ENCODE data around the gene CPED1. TPM values are rescaled to one million over a fixed set of nuclear protein-coding genes. Genes with fewer than 3 reads are reported as not detected.

CPED1 gene
- total RNA-seq, 2 experiments from 2014 or later: not detected

GRCh38 chr7:121084748-121085336 lies 96.3 kb downstream of the CPED1 start:
- BruUV-seq (replicated peaks): no TSS peak
- no peak overlapping the region for H3K27ac ChIP-seq (ENCODE audit: low read depth, low read length, poor library complexity, severe bottlenecking)
- no peak overlapping the region for H2AFZ ChIP-seq (ENCODE audit: low read length)
- no peaks in the 10 kb centered on the region for H3K36me3 ChIP-seq (ENCODE audit: insufficient read depth, low read length)
- no peaks in the 10 kb centered on the region for H3K79me2 ChIP-seq (ENCODE audit: insufficient read depth, low read depth, low read length)
- no peak for DNase-seq (ENCODE audit: low spot score)
- no peak for TF ChIP-seq CTCF (conservative IDR thresholded peaks at IDR 0.05; ENCODE audit: low read length)
- no peak for TF ChIP-seq EZH2phosphoT487 (IDR thresholded peaks at IDR 0.05; ENCODE audit: borderline replicate concordance, low read depth, low read length)
- H4K20me1 ChIP-seq (ENCODE audit: insufficient read depth, low read length): no peaks in the 10 kb centered on the region
- H3K9me2 ChIP-seq (ENCODE audit: insufficient read depth, low read length): no peaks in the 10 kb centered on the region
- intact Hi-C loops (cut with micrococcal nuclease; ENCODE audit: unreplicated experiment): loop anchor here (5.0 kb wide), 1 partner anchor 293 kb away; no protein-coding TSS in a partner anchor
- no peak overlapping the region for H3K4me2 ChIP-seq (ENCODE audit: low read length)
- H3K4me1 ChIP-seq (ENCODE audit: insufficient read depth, low read length, poor library complexity, severe bottlenecking): no peaks in the 10 kb centered on the region
- CTCF ChIA-PET (ENCODE audit: unreplicated experiment): interaction anchor here (0.9 kb wide), 1 partner anchor 11 kb away, joined by 3 read pairs; no protein-coding TSS in a partner anchor
- no peak overlapping the region for H3K4me3 ChIP-seq (ENCODE audit: low read depth, low read length, poor library complexity, severe bottlenecking)
- H3K9me3 ChIP-seq (ENCODE audit: low read length): no peaks in the 10 kb centered on the region
- POLR2A ChIA-PET: interaction anchor here (0.8 kb wide), 1 partner anchor 55 kb away, joined by 3 read pairs; no protein-coding TSS in a partner anchor

- intact Hi-C loops (cut with micrococcal nuclease; ENCODE audit: unreplicated experiment): no loop called here
- Histone ChIP-seq H3K27ac (ENCODE audit: low read depth, low read length, poor library complexity, severe bottlenecking) (no peak overlapping the region), H3K79me2 (ENCODE audit: insufficient read depth, low read depth, low read length) (no peaks in the 10 kb centered on the region), H3K9me2 (ENCODE audit: insufficient read depth, low read length) (no peaks in the 10 kb centered on the region), H3K4me3 (ENCODE audit: low read depth, low read length, poor library complexity, severe bottlenecking) (no peak overlapping the region), H3K4me1 (ENCODE audit: insufficient read depth, low read length, poor library complexity, severe bottlenecking) (no peaks in the 10 kb centered on the region), H3K4me2 (ENCODE audit: low read length) (no peak overlapping the region), H4K20me1 (ENCODE audit: insufficient read depth, low read length) (no peaks in the 10 kb centered on the region), H3K9me3 (ENCODE audit: low read length) (no peaks in the 10 kb centered on the region), H2AFZ (ENCODE audit: low read length) (no peak overlapping the region), H3K36me3 (ENCODE audit: insufficient read depth, low read length) (no peaks in the 10 kb centered on the region)
- no TSS peak for BruUV-seq (replicated peaks)
- TF ChIP-seq EZH2phosphoT487 (IDR thresholded peaks at IDR 0.05; ENCODE audit: borderline replicate concordance, low read depth, low read length) (no peak), CTCF (conservative IDR thresholded peaks at IDR 0.05; ENCODE audit: low read length) (no peak)
- no peak for DNase-seq (ENCODE audit: low spot score)
- POLR2A ChIA-PET: no interaction called here
- CTCF ChIA-PET (ENCODE audit: unreplicated experiment): no interaction called here
Observed at GRCh38 chr7:121085922-121086321, 97.4 kb downstream of the CPED1 start.

GRCh38 chr7:121088870-121089269 lies 100.4 kb downstream of the CPED1 start:
- POLR2A ChIA-PET: no interaction called here
- H2AFZ ChIP-seq (ENCODE audit: low read length): no peak overlapping the region
- intact Hi-C loops (cut with micrococcal nuclease; ENCODE audit: unreplicated experiment): no loop called here
- TF ChIP-seq CTCF (conservative IDR thresholded peaks at IDR 0.05; ENCODE audit: low read length) (no peak), EZH2phosphoT487 (IDR thresholded peaks at IDR 0.05; ENCODE audit: borderline replicate concordance, low read depth, low read length) (no peak)
- no peaks in the 10 kb centered on the region for H3K4me1 ChIP-seq (ENCODE audit: insufficient read depth, low read length, poor library complexity, severe bottlenecking)
- no peak overlapping the region for H3K4me2 ChIP-seq (ENCODE audit: low read length)
- no peaks in the 10 kb centered on the region for H3K9me2 ChIP-seq (ENCODE audit: insufficient read depth, low read length)
- no peaks in the 10 kb centered on the region for H3K36me3 ChIP-seq (ENCODE audit: insufficient read depth, low read length)
- H3K9me3 ChIP-seq (ENCODE audit: low read length): no peaks in the 10 kb centered on the region
- CTCF ChIA-PET (ENCODE audit: unreplicated experiment): no interaction called here
- no peak overlapping the region for H3K4me3 ChIP-seq (ENCODE audit: low read depth, low read length, poor library complexity, severe bottlenecking)
- DNase-seq (ENCODE audit: low spot score): no peak
- H4K20me1 ChIP-seq (ENCODE audit: insufficient read depth, low read length): no peaks in the 10 kb centered on the region
- no peaks in the 10 kb centered on the region for H3K79me2 ChIP-seq (ENCODE audit: insufficient read depth, low read depth, low read length)
- H3K27ac ChIP-seq (ENCODE audit: low read depth, low read length, poor library complexity, severe bottlenecking): no peak overlapping the region
- BruUV-seq (replicated peaks): no TSS peak

All from OCI-LY7 (cell line).